Naive thymus-derived CD4-positive, alpha-beta T cell (primary cell): ENCODE measurements around the gene SYS1. TPM values are rescaled to one million over a fixed set of nuclear protein-coding genes. Genes with fewer than 3 reads are reported as not detected.

ENCODE experiments used
- ATAC-seq: fragments of 150-1000 bp; cut with Tn5 transposase; 2 replicates; pipeline ENCODE4 v1.10.0; 2021; ENCODE audit warnings: mild to moderate bottlenecking, moderate library complexity
- CTCF ChIA-PET: fragments of 350-600 bp; sonication (Branson Sonifier 250); formaldehyde crosslinking; loops from one replicate; lab custom pipeline; 2021; ENCODE audit warnings: antibody characterized with exemption; lab: Charles Lee
- POLR2A ChIA-PET: fragments of 350-600 bp; sonication (Branson Sonifier 250); formaldehyde crosslinking; loops from one replicate; lab custom pipeline; 2021; ENCODE audit warnings: antibody characterized with exemption, inconsistent platforms; lab: Charles Lee
- DNase-seq, 9 donors: peaks; one replicate each; pipeline versions ENCODE4 v3.0.0 to v3.0.0-alpha.2; 2020 to 2022; ENCODE audit warnings: mixed read lengths in 1 of 9
- H3K27ac ChIP-seq: one replicate; pipeline ENCODE4 v1.7.0; 2013; ENCODE audit warnings: mild to moderate bottlenecking, low read depth, low read length, moderate library complexity
- H3K27me3 ChIP-seq, 2 donors: one replicate each; pipeline ENCODE4 v1.7.0; 2013; ENCODE audit warnings: low read length in 2 of 2, mild to moderate bottlenecking in 2 of 2, moderate library complexity in 2 of 2; ENCODE audit not compliant: control insufficient read depth in 2 of 2, insufficient read depth in 2 of 2
- H3K36me3 ChIP-seq, 3 experiments: 1 replicate in 2 of 3; 2 replicates in 1 of 3; pipeline ENCODE4 v1.7.0; 2013; ENCODE audit warnings: low read length in 3 of 3, mild to moderate bottlenecking in 3 of 3, moderate library complexity in 1 of 3; ENCODE audit not compliant: insufficient read depth in 3 of 3, control insufficient read depth in 2 of 3
- H3K4me1 ChIP-seq, 2 donors: one replicate each; pipeline ENCODE4 v1.7.0; 2013; ENCODE audit warnings: low read length in 2 of 2, mild to moderate bottlenecking in 2 of 2, moderate library complexity in 1 of 2; ENCODE audit not compliant: control insufficient read depth in 2 of 2, insufficient read depth in 2 of 2
- H3K4me3 ChIP-seq: 2 replicates; pipeline ENCODE4 v1.7.0; 2013; ENCODE audit warnings: mild to moderate bottlenecking, low read length
- H3K9me3 ChIP-seq, 3 experiments: 1 replicate in 2 of 3; 2 replicates in 1 of 3; pipeline ENCODE4 v1.7.0; 2013; ENCODE audit warnings: low read length in 3 of 3; ENCODE audit not compliant: control insufficient read depth in 2 of 3
- H3K27ac Mint-ChIP-seq, 9 donors: one replicate each; pipeline ENCODE4 v1.8.0; 2020 to 2022; ENCODE audit warnings: mixed read lengths in 9 of 9, mild to moderate bottlenecking in 8 of 9, moderate library complexity in 5 of 9, inconsistent platforms in 2 of 9
- H3K27me3 Mint-ChIP-seq, 5 donors: one replicate each; pipeline ENCODE4 v1.8.0; 2021 to 2022; ENCODE audit warnings: mixed read lengths in 5 of 5, mild to moderate bottlenecking in 1 of 5
- H3K36me3 Mint-ChIP-seq, 5 donors: one replicate each; pipeline ENCODE4 v1.8.0; 2020 to 2022; ENCODE audit warnings: mixed read lengths in 5 of 5, mild to moderate bottlenecking in 3 of 5, inconsistent platforms in 1 of 5
- H3K4me1 Mint-ChIP-seq, 7 donors: one replicate each; pipeline ENCODE4 v1.8.0; 2020 to 2022; ENCODE audit warnings: mixed read lengths in 7 of 7, mild to moderate bottlenecking in 3 of 7, inconsistent platforms in 1 of 7
- H3K4me3 Mint-ChIP-seq, 10 donors: one replicate each; pipeline ENCODE4 v1.8.0; 2020 to 2022; ENCODE audit warnings: mild to moderate bottlenecking in 10 of 10, mixed read lengths in 10 of 10, moderate library complexity in 6 of 10, inconsistent platforms in 2 of 10
- H3K9me3 Mint-ChIP-seq, 11 donors: one replicate each; pipeline ENCODE4 v1.8.0; 2020 to 2022; ENCODE audit warnings: mixed read lengths in 11 of 11, mild to moderate bottlenecking in 4 of 11, inconsistent platforms in 1 of 11, moderate library complexity in 1 of 11
- intact Hi-C, 2 donors: fragments of 100-400 bp; cut with micrococcal nuclease; formaldehyde crosslinking; loops; one replicate each; pipeline ENCODE4 v1.15.1; 2023
- polyA plus RNA-seq, 2 donors: library from polyadenylated mRNA; unstranded; fragments of 300-500 nt; fragmentation: Illumina TruSeq; gene quantifications; one replicate each; pipeline ENCODE4 v1.2.3, GENCODE V29; 2021
- total RNA-seq, 6 experiments: library from RNA in 5 of 6; stranded (reverse) in 5 of 6; gene quantifications; 1 replicate in 5 of 6; 2 replicates in 1 of 6; pipeline ENCODE4 v1.2.3 and lab custom pipeline; 2021 to 2026

SYS1 gene
- total and polyA plus RNA-seq, 7 experiments from 2014 or later: 23.9 to 111 (median 62.0) TPM

DNA sequence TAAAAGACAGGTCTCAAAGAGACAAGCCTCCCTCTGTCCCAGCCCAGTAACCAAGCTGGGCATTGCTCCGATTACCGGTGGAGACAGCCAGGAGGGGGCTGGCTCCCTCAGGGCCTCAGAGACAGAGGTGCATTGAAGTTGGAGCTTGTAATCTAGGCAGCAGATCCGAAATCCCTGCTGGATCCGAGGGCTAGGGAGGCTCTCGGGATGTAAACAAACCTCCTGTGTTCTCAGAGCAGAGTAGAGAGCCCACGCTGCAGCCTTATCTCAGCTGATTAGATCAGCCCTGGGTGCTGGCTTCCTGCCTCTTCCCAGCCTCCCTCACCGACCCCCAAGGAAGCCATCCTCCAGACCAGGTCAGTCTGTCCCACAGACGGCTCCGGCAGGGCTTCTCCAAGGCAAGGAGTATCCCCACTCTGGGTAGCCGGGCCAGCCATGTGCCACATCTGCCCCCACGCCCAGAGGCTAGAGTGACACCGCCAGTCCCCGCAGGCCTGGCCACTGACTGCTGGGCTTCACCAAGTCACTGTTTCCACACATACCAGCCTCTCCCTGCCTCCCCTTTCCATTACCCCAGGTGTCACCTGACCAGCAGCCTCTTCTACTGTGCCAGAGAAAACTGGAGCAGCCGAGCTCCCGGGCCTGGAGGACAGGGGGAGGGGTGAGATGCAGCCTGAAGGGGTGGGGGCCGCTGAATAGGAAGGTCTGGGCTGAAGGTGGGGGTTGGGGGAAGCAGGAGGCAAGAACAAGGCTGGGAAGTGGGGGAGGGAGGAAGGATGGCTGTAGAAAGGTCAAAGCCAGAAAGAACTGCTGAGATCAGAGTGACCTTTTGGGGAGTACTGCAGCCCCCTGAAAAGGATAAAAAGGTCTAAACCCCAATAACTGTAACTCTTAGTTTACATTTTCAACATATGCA lies 20.8 kb upstream of the SYS1 start:
- POLR2A ChIA-PET: no interaction called here
- no peak overlapping the region for H3K27ac Mint-ChIP-seq
- intact Hi-C loops: no loop called here
- CTCF ChIA-PET: no interaction called here
- Histone ChIP-seq H3K9me3 (no peaks in the 10 kb centered on the region), H3K27ac (no peak overlapping the region), H3K36me3 (no peaks in the 10 kb centered on the region), H3K4me1 (no peaks in the 10 kb centered on the region), H3K4me3 (no peak overlapping the region), H3K27me3 (no peaks in the 10 kb centered on the region)
- H3K9me3 Mint-ChIP-seq: no peaks in the 10 kb centered on the region
- ATAC-seq (no peak), DNase-seq (no peak)
- peaks cover 0 to 60% (median 2%) of the 10 kb centered on the region in 7 donors for H3K4me1 Mint-ChIP-seq
- H3K27me3 Mint-ChIP-seq: peaks cover 0 to 17% (median 7%) of the 10 kb centered on the region in 5 donors
- peaks cover 0 to 1% (median 0%) of the 10 kb centered on the region in 5 donors for H3K36me3 Mint-ChIP-seq
- H3K4me3 Mint-ChIP-seq: no peak overlapping the region

DNA sequence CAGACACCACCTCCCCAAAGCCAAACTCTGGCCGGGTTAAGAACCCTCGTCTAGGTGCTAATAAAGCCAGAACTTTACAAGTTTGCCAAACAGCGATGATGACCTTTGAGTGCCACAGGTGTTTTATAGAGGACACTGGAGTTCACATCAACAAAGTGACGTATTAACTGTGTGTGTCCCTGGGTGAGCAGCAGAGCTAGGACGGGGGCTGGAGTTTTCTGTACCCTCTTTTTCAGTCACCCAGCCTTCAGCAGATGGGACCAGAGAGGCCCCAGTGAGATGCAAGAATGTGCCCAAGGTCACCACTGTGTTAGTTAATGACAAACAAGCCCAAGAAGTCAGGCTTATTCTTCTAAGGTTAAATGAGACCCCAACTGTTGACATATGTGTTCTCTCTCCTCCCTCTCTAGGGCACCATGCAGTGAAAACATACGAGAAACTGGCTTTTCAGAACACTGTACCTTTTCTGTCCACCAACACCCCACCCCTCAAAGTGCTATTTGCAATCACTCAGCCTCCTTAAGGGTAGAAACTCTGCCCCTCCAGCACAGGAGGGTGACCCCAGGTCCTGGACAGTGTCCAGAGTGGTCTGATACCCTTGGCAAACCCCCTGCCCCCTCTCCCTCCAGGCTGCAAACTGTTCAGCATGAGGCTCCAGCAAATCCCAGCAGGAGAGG lies 20.0 kb upstream of the SYS1 start:
- DNase-seq (no peak), ATAC-seq (no peak)
- Histone ChIP-seq H3K9me3 (no peaks in the 10 kb centered on the region), H3K27me3 (no peaks in the 10 kb centered on the region), H3K4me1 (peaks cover 4% of the 10 kb centered on the region in 2 donors), H3K36me3 (no peaks in the 10 kb centered on the region), H3K4me3 (no peak overlapping the region), H3K27ac (no peak overlapping the region)
- ChIA-PET CTCF (no interaction called here), POLR2A (no interaction called here)
- peaks cover 5 to 64% (median 7%) of the 10 kb centered on the region in 7 donors for H3K4me1 Mint-ChIP-seq
- H3K27me3 Mint-ChIP-seq: peaks cover 0 to 18% (median 7%) of the 10 kb centered on the region in 5 donors
- intact Hi-C loops: no loop called here
- no peak overlapping the region for H3K27ac Mint-ChIP-seq
- no peak overlapping the region for H3K4me3 Mint-ChIP-seq
- no peaks in the 10 kb centered on the region for H3K9me3 Mint-ChIP-seq
- H3K36me3 Mint-ChIP-seq: peaks cover 0 to 1% (median 0%) of the 10 kb centered on the region in 5 donors

DNA sequence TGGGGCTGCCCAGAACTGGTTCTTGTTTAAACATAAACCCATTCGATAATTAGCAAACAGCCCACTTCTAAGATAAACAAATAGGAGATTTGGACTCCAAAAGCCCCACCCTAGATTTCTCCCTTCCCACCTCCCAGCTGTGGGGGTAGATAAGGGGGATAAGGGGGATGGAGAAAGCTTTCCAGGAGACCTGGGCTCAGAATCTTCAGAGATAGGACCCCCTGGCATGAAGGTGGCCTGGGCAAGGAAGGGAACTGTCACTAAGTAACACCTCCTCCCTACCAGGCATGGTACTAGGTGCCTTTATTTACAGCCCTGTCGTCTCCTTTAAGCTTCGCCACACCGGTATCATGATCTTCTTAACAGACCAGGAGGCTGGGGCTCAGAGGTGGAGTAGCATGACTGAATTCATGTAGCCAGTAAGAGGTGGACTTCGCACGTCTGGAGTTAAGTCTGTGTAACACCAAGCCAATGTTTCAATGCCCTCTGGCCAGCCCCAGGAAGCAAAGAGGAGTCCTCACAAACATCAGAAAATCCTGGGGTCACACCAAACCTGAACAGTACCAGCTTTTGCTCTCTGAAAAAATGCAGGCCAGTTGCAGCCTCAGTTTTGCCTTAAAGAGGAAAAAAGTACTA lies 19.3 kb upstream of the SYS1 start:
- H3K4me1 ChIP-seq: peaks cover 4% of the 10 kb centered on the region in 2 donors
- H3K9me3 ChIP-seq: no peaks in the 10 kb centered on the region
- no peaks in the 10 kb centered on the region for H3K36me3 ChIP-seq
- ChIA-PET CTCF (interaction anchor here (0.5 to 0.6 kb wide), 2 partner anchors 136 to 141 kb away, joined by 3 to 4 read pairs; no protein-coding TSS in a partner anchor), POLR2A (no interaction called here)
- Mint-ChIP-seq H3K9me3 (no peaks in the 10 kb centered on the region), H3K27ac (no peak overlapping the region), H3K36me3 (peaks cover 0 to 1% (median 0%) of the 10 kb centered on the region in 5 donors), H3K27me3 (peaks cover 0 to 18% (median 7%) of the 10 kb centered on the region in 5 donors), H3K4me3 (no peak overlapping the region), H3K4me1 (peaks cover 3 to 67% (median 7%) of the 10 kb centered on the region in 7 donors)
- H3K4me3 ChIP-seq: no peak overlapping the region
- intact Hi-C loops: no loop called here
- ATAC-seq (no peak), DNase-seq (no peak)
- H3K27ac ChIP-seq: no peak overlapping the region
- H3K27me3 ChIP-seq: no peaks in the 10 kb centered on the region

DNA sequence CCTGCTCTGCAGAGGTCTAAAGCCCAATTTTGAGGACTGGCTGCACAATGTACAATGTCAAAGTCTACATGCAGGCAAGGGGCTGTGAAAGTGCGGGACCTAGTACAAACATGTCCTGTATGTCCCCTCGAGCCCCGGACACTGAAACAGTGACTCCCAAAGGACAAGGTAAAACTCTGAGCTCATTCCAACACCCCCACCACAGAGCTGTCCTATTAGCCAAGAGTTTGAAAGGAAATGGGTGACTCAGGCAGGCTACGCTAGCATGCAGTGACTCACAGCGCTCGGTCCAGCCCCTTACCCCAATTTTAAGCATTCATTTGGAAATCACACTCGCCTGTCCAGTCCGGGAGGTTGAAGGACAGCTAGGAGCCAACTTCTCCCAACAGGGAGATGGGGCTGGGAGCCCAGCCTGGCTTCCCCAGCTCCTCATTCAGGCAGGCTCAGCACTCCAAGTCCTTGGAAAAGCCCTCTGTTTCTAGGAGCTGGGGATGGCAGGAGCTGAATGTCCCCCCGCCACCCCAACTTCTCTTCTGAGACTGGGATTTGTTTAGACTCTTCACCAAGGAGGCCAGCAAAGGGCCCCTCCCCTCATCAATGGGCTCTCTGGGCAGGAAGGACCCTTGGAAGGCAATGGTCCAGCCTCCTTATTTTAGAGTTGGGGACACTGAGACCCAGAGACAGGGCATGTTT lies 18.6 kb upstream of the SYS1 start:
- H3K4me1 Mint-ChIP-seq: peaks cover 3 to 67% (median 7%) of the 10 kb centered on the region in 7 donors

DNA sequence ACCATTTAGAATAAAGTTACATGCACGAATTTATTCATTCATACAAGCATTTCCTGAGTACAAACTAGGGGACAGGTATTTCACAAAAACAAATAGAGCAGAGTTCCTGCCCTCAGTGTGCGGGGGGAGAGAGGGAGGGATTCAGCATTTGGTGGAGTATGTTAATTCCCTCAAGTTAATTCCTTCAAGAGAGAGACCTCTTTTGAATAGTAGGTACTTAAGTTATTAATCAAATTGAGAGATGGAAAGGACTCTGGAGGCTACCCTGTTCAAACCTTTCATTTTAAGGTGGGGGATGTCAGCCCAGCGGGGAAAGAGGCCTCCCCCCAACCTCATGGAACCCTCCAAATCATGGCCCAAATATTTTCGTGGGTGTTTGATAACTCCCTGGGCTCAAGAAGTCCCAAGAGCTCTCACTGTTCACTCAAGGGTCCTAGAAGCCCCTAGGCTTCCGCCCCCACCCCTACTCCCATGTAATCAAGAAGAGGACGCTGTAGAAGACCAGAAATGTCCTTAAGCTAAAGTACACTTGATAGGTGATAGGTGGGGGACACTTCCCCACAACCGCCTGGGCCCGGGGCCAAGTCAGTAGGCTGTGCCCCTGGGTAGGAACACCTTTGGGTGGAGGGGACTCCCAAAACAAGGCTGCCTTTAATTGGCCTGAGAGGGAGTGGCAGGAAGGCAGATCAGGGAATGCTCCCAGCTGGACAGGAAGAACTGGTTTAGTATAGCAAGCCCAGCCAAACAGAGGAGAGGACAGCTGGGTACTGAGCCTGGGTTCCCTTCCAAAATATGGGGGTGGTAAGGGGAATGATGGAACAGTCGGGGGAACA lies 17.6 kb upstream of the SYS1 start:
- Mint-ChIP-seq H3K4me1 (peaks cover 3 to 66% (median 7%) of the 10 kb centered on the region in 7 donors), H3K9me3 (no peaks in the 10 kb centered on the region), H3K4me3 (peak overlapping the region in 2 of 10 donors; percentile 16 to 95), H3K27ac (no peak overlapping the region), H3K36me3 (peaks cover 0 to under 1% (median 0%) of the 10 kb centered on the region in 5 donors), H3K27me3 (peaks cover 0 to 18% (median 7%) of the 10 kb centered on the region in 5 donors)
- H3K4me3 ChIP-seq: no peak overlapping the region
- H3K27me3 ChIP-seq: no peaks in the 10 kb centered on the region
- ChIA-PET CTCF (interaction anchor here (2.1 kb wide), 1 partner anchor 22 kb away, joined by 4 read pairs; no protein-coding TSS in a partner anchor), POLR2A (no interaction called here)
- H3K36me3 ChIP-seq: no peaks in the 10 kb centered on the region
- DNase-seq: no peak
- intact Hi-C loops: no loop called here
- no peaks in the 10 kb centered on the region for H3K9me3 ChIP-seq
- H3K4me1 ChIP-seq: peaks cover 4% of the 10 kb centered on the region in 2 donors
- no peak overlapping the region for H3K27ac ChIP-seq
- no peak for ATAC-seq

More for the DNA sequence above, 18.6 kb upstream of the SYS1 start:
- intact Hi-C loops: no loop called here
- Histone ChIP-seq H3K4me1 (peaks cover 4% of the 10 kb centered on the region in 2 donors), H3K27me3 (no peaks in the 10 kb centered on the region), H3K4me3 (no peak overlapping the region), H3K9me3 (no peaks in the 10 kb centered on the region), H3K36me3 (no peaks in the 10 kb centered on the region), H3K27ac (no peak overlapping the region)
- DNase-seq: no peak
- ATAC-seq: peak; percentile 63
- Mint-ChIP-seq H3K36me3 (peaks cover 0 to 1% (median 0%) of the 10 kb centered on the region in 5 donors), H3K4me3 (peak overlapping the region in 1 of 10 donors; percentile 42), H3K27me3 (peaks cover 0 to 18% (median 7%) of the 10 kb centered on the region in 5 donors), H3K9me3 (no peaks in the 10 kb centered on the region), H3K27ac (no peak overlapping the region)
- ChIA-PET POLR2A (no interaction called here), CTCF (interaction anchor here (0.5 to 0.6 kb wide), 2 partner anchors 135 to 140 kb away, joined by 3 to 4 read pairs; no protein-coding TSS in a partner anchor)
